K562 (cell line): ENCODE results near the gene XRN2. TPM values are rescaled to one million over a fixed set of nuclear protein-coding genes. Genes with fewer than 3 reads are reported as not detected.

Source experiments
- ESRRA ChIP-seq: fragments of 450-650 bp; IDR thresholded peaks from 2 replicates; pipeline ENCODE4 v1.6.1; 2014; ENCODE audit warnings: low read depth, mild to moderate bottlenecking, moderate library complexity, borderline replicate concordance
- NR2F6 ChIP-seq: fragments of 450-650 bp; formaldehyde crosslinking; IDR thresholded peaks from 2 replicates; pipeline ENCODE4 v1.4.0; 2020; ENCODE audit warnings: mild to moderate bottlenecking
- ZNF324 ChIP-seq: fragments of 250-450 bp; sonication (Bioruptor Pico); IDR thresholded peaks from 2 replicates; pipeline ENCODE4 v1.4.0; 2020; ENCODE audit warnings: mild to moderate bottlenecking
- ZNF41 ChIP-seq: fragments of 250-450 bp; sonication (Bioruptor Pico); conservative IDR thresholded peaks from 2 replicates; pipeline ENCODE4 v1.4.0; 2020; ENCODE audit warnings: mild to moderate bottlenecking
- ZNF764 ChIP-seq: fragments of 250-450 bp; sonication (Bioruptor Pico); IDR thresholded peaks from 2 replicates; pipeline ENCODE4 v1.4.0; 2020; ENCODE audit warnings: low read depth, mild to moderate bottlenecking, moderate library complexity
- ZNF785 ChIP-seq: fragments of 250-450 bp; sonication (Bioruptor Pico); IDR thresholded peaks from 2 replicates; pipeline ENCODE4 v1.4.0; 2020; ENCODE audit warnings: mild to moderate bottlenecking
- polyA plus RNA-seq, 8 experiments: library from polyadenylated mRNA; depleted of rRNA in 4 of 8; stranded (reverse) in 5 of 8; unstranded in 3 of 8; fragments of >200 nt; fragmentation: Nextera tagmentation in 2 of 8; fragmentation: Illumina TruSeq in 1 of 8; extraction: Ambion mirVana in 2 of 8; extraction: Trizol in 1 of 8; gene quantifications; 2 replicates each; pipeline versions ENCODE4 v1.2.1 to v1.2.3, GENCODE V29; 2011 to 2014; ENCODE audit warnings: inconsistent platforms in 1 of 8, missing spikeins in 1 of 8
- total RNA-seq, 7 experiments: library from RNA; depleted of rRNA in 6 of 7; stranded (reverse); fragments of >200 nt in 6 of 7; fragmentation: Illumina TruSeq in 2 of 7; extraction: Trizol in 2 of 7; gene quantifications; 2 replicates each; pipeline versions ENCODE4 v1.2.1 to v1.2.3, GENCODE V29; 2011 to 2021; ENCODE audit warnings: low replicate concordance in 1 of 7
- TF ChIP-seq, protein P1 (sequence below): sonication (generic); formaldehyde crosslinking; IDR thresholded peaks from 2 replicates; pipeline ENCODE4 v1.8.0; 2022; ENCODE audit warnings: mild to moderate bottlenecking, missing genetic modification reagents
- TF ChIP-seq, protein P2 (sequence below): fragments of 200-800 bp; sonication (Bioruptor generic); IDR thresholded peaks from 2 replicates; pipeline ENCODE4 v1.6.1; 2017; ENCODE audit warnings: missing genetic modification characterization, missing compliant biosample characterization
- TF ChIP-seq, protein P3 (sequence below): sonication (generic); formaldehyde crosslinking; IDR thresholded peaks from 2 replicates; pipeline ENCODE4 v1.8.1; 2023; ENCODE audit warnings: mild to moderate bottlenecking, missing genetic modification reagents
- TF ChIP-seq, protein P4 (sequence below): fragments of 250-450 bp; sonication (Bioruptor Pico); IDR thresholded peaks from 2 replicates; pipeline ENCODE4 v1.8.0; 2022; ENCODE audit warnings: moderate library complexity, mild to moderate bottlenecking, inconsistent platforms
- TF ChIP-seq, protein P5 (sequence below): fragments of 450-650 bp; formaldehyde crosslinking; IDR thresholded peaks from 2 replicates; pipeline ENCODE4 v1.4.0; 2020; ENCODE audit warnings: mild to moderate bottlenecking, moderate library complexity

The XRN2 gene
- total and polyA plus RNA-seq, 9 of the 15 experiments (the other 6 are each of a cell fraction or from before 2014, with no cell fraction given): 41.8 to 67.3 (median 51.4) TPM

DNA sequence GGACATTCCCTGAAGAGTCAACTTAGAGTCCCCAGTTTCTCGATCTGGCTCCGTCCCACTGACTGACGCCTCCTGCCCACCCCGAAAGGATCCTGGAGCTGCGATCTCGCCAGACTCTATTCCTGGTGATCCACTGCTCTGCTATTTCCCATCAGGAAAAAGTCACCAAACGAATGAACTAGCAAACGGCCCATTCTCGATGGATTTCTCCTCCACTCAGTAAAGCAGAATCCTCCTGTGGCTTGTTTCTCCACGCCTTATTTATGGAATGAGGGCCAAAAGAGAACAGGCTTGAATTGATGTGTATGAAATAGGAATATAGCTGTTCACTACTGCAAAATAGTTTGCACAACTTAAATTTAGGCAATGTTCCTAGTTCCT lies 88.8 kb downstream of the XRN2 start (continued):
- TF ChIP-seq, protein P1, sequence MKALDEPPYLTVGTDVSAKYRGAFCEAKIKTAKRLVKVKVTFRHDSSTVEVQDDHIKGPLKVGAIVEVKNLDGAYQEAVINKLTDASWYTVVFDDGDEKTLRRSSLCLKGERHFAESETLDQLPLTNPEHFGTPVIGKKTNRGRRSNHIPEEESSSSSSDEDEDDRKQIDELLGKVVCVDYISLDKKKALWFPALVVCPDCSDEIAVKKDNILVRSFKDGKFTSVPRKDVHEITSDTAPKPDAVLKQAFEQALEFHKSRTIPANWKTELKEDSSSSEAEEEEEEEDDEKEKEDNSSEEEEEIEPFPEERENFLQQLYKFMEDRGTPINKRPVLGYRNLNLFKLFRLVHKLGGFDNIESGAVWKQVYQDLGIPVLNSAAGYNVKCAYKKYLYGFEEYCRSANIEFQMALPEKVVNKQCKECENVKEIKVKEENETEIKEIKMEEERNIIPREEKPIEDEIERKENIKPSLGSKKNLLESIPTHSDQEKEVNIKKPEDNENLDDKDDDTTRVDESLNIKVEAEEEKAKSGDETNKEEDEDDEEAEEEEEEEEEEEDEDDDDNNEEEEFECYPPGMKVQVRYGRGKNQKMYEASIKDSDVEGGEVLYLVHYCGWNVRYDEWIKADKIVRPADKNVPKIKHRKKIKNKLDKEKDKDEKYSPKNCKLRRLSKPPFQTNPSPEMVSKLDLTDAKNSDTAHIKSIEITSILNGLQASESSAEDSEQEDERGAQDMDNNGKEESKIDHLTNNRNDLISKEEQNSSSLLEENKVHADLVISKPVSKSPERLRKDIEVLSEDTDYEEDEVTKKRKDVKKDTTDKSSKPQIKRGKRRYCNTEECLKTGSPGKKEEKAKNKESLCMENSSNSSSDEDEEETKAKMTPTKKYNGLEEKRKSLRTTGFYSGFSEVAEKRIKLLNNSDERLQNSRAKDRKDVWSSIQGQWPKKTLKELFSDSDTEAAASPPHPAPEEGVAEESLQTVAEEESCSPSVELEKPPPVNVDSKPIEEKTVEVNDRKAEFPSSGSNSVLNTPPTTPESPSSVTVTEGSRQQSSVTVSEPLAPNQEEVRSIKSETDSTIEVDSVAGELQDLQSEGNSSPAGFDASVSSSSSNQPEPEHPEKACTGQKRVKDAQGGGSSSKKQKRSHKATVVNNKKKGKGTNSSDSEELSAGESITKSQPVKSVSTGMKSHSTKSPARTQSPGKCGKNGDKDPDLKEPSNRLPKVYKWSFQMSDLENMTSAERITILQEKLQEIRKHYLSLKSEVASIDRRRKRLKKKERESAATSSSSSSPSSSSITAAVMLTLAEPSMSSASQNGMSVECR: no peak
- TF ChIP-seq ZNF785 (CRISPR knock-in tag) (no peak), ZNF324 (CRISPR knock-in tag) (no peak), ZNF41 (CRISPR knock-in tag) (no peak), ZNF764 (CRISPR knock-in tag) (no peak), NR2F6 (no peak), ESRRA (no peak)
- TF ChIP-seq, protein P2, sequence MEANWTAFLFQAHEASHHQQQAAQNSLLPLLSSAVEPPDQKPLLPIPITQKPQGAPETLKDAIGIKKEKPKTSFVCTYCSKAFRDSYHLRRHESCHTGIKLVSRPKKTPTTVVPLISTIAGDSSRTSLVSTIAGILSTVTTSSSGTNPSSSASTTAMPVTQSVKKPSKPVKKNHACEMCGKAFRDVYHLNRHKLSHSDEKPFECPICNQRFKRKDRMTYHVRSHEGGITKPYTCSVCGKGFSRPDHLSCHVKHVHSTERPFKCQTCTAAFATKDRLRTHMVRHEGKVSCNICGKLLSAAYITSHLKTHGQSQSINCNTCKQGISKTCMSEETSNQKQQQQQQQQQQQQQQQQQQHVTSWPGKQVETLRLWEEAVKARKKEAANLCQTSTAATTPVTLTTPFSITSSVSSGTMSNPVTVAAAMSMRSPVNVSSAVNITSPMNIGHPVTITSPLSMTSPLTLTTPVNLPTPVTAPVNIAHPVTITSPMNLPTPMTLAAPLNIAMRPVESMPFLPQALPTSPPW: no peak
- TF ChIP-seq, protein P3, sequence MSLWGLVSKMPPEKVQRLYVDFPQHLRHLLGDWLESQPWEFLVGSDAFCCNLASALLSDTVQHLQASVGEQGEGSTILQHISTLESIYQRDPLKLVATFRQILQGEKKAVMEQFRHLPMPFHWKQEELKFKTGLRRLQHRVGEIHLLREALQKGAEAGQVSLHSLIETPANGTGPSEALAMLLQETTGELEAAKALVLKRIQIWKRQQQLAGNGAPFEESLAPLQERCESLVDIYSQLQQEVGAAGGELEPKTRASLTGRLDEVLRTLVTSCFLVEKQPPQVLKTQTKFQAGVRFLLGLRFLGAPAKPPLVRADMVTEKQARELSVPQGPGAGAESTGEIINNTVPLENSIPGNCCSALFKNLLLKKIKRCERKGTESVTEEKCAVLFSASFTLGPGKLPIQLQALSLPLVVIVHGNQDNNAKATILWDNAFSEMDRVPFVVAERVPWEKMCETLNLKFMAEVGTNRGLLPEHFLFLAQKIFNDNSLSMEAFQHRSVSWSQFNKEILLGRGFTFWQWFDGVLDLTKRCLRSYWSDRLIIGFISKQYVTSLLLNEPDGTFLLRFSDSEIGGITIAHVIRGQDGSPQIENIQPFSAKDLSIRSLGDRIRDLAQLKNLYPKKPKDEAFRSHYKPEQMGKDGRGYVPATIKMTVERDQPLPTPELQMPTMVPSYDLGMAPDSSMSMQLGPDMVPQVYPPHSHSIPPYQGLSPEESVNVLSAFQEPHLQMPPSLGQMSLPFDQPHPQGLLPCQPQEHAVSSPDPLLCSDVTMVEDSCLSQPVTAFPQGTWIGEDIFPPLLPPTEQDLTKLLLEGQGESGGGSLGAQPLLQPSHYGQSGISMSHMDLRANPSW (CRISPR knock-in tag): no peak
- TF ChIP-seq, protein P4, sequence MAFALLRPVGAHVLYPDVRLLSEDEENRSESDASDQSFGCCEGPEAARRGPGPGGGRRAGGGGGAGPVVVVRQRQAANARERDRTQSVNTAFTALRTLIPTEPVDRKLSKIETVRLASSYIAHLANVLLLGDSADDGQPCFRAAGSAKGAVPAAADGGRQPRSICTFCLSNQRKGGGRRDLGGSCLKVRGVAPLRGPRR (CRISPR knock-in tag): no peak
- TF ChIP-seq, protein P5, sequence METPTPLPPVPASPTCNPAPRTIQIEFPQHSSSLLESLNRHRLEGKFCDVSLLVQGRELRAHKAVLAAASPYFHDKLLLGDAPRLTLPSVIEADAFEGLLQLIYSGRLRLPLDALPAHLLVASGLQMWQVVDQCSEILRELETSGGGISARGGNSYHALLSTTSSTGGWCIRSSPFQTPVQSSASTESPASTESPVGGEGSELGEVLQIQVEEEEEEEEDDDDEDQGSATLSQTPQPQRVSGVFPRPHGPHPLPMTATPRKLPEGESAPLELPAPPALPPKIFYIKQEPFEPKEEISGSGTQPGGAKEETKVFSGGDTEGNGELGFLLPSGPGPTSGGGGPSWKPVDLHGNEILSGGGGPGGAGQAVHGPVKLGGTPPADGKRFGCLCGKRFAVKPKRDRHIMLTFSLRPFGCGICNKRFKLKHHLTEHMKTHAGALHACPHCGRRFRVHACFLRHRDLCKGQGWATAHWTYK (CRISPR knock-in tag): no peak
- TF ChIP-seq, all 486 proteins: peak for 0
